ENCODE data around the gene FKBP1B.

DNA sequence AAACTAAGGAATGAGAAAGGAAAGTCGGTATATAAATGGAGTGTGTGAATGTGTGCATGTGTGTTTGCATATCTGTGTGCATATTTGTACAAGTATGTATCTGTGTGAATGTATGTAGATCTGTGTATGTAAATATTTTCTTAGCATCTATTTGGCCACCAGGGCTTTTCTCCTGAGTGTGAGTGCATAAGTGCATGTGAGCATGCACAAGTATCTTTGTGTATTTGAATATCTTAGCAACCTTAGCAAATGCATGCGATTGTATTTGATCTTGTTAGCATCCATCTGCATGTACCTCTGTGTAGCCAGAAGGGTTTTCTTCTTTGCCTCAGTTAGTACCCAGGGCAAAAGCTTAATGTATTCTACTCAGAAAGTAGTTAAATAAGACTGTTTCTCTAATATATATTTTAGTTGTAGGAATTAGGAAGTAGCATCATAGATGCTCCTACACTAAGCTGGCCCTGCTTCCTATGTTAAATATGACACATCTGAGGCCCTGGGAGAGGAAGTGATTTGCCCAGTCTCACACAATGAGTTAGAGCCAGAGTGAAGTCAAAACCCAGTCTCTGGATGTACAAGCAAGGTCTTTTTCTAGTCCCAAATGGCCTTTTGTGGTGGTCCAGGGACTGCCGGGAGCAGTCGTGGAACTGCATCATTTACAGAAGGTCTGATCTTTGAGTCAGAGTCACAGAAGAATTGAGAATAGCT lies 9.2 kb downstream of the FKBP1B start:
- TF ChIP-seq, protein P1, sequence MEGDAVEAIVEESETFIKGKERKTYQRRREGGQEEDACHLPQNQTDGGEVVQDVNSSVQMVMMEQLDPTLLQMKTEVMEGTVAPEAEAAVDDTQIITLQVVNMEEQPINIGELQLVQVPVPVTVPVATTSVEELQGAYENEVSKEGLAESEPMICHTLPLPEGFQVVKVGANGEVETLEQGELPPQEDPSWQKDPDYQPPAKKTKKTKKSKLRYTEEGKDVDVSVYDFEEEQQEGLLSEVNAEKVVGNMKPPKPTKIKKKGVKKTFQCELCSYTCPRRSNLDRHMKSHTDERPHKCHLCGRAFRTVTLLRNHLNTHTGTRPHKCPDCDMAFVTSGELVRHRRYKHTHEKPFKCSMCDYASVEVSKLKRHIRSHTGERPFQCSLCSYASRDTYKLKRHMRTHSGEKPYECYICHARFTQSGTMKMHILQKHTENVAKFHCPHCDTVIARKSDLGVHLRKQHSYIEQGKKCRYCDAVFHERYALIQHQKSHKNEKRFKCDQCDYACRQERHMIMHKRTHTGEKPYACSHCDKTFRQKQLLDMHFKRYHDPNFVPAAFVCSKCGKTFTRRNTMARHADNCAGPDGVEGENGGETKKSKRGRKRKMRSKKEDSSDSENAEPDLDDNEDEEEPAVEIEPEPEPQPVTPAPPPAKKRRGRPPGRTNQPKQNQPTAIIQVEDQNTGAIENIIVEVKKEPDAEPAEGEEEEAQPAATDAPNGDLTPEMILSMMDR (IDR thresholded peaks at IDR 0.05; ENCODE audit: borderline replicate concordance, extremely low read depth, low read length, poor library complexity, severe bottlenecking): no peak
- no peak for TF ChIP-seq EZH2 (IDR thresholded peaks at IDR 0.05; ENCODE audit: borderline replicate concordance, low read depth, low read length, severe bottlenecking)

Measured in DND-41 (cell line).